HPDE6-E6E7 (cell line): ENCODE results near the gene COL5A2.

Experiments
- DNase-seq: peaks from one replicate; pipeline ENCODE4 v3.0.0; 2011; ENCODE audit warnings: missing footprints; ENCODE audit errors: extremely low spot score

COL5A2 gene

DNA sequence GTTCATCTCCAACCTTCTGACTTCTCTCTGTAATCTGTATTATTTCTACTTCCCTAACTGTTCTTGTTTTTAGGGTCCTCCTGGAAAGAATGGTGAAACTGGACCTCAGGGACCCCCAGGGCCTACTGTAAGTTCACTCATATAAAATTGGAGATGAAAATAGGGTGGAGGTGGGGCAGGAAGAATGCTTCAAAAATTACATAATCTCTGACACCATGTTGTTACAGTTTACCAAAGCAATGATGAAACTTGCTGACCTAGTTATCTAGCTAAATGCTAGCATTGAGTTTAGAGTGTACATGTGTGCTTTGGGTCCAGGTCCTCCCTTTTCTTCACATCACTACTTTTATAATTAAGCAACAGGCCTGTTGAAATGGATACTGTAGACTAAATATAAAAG lies 182.3 kb downstream of the COL5A2 start:
- no peak for DNase-seq

GRCh38 chr2:188993247-188993646 lies 186.3 kb downstream of the COL5A2 start:
- no peak for DNase-seq

DNA sequence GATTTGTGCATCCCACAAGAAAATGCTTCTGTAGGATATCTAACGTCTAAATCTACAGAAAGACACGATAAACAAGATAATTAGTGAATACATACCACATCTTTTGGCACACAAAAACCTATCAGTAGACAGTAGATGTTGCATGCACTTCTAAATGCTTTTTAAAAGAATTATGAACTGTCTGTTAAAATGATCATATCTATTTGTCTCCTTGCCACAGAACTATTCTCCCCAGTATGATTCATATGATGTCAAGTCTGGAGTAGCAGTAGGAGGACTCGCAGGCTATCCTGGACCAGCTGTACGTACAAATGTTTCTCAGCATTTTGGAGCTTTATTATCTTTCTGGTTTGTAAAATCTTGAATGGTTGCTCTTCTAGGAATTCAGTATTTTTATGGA lies 192.7 kb downstream of the COL5A2 start:
- DNase-seq = no peak

GRCh38 chr2:188984680-188985079 lies 194.9 kb downstream of the COL5A2 start:
- no peak for DNase-seq

DNA sequence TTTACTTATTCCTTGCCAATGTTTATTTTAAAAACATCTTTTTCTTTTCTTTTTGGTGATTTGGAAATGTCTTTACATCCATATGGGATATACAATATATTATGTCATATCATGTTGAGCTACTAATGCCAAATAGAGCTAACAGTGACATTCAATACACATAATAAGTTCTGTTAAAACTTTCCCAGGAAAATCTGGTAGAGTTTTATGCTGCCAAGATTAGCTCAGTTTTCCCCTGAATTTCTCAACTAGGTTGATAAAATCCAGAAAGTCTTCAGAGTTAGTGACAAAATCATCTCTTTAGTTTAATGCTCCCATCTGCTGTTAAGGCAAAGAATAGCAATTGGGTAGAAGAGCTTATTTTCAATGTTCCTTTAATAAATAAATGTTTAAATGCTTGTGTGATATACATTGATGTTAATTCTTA lies 195.5 kb downstream of the COL5A2 start:
- no peak for DNase-seq

DNA sequence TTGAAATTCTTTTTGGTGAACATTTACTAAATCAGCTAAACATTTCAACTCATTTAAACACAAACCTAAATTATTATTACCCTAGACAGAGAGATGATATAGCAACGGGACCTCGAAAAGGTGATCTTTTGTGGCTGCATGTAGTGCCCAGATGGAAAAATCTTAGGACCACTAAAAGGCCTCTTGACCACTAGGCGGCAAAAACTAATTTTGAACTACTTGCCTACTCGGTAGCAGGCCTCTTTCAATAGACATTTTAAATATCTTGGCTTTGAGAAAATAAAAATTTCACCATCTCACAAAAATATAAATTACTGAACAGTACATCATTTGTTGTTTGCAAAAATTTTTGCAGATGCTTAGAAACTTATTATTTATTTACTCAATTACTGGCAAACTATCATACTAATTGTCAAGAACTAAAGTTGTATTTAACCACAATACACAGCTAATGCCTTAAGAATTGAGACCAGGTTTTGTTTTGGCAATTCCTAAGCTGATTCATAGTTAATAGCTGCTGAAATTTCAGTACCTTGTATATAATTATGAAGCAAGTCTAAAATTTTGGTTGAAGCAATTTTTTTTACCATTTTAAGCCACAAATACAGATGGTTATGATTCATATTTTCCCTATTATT lies 196.0 kb downstream of the COL5A2 start:
- DNase-seq = no peak
